Mucosa of descending colon (tissue), 3 donors: Measurements from ENCODE around the gene SIRPB1. TPM values are rescaled to one million over a fixed set of nuclear protein-coding genes. Genes with fewer than 3 reads are reported as not detected.

ENCODE experiments used
- ATAC-seq: fragments of 200-7000 bp; cut with Tn5 transposase; one replicate; pipeline ENCODE4 v1.9.1; 2020; ENCODE audit warnings: mild to moderate bottlenecking, moderate library complexity
- DNase-seq, 3 donors: peaks; one replicate each; pipeline ENCODE4 v3.0.0-alpha.2; 2020
- H3K36me3 ChIP-seq: fragments of 200-600 bp; one replicate; pipeline ENCODE4 v1.8.0; 2021; ENCODE audit warnings: low read depth, mild to moderate bottlenecking
- H3K4me1 ChIP-seq: fragments of 200-600 bp; one replicate; pipeline ENCODE4 v1.8.0; 2021; ENCODE audit warnings: low read depth, mild to moderate bottlenecking
- H3K4me3 ChIP-seq: fragments of 200-600 bp; one replicate; pipeline ENCODE4 v1.8.0; 2021; ENCODE audit warnings: mild to moderate bottlenecking
- H3K9me3 ChIP-seq: fragments of 200-600 bp; one replicate; pipeline ENCODE4 v1.8.0; 2021; ENCODE audit warnings: mild to moderate bottlenecking
- intact Hi-C, 2 donors: fragments of 100-400 bp; cut with DNase I in 1 of 2; cut with micrococcal nuclease in 1 of 2; formaldehyde crosslinking; loops; one replicate each; pipeline versions ENCODE4 v1.11.0 to v1.11.1; 2022; cut with DNase I, micrococcal nuclease
- total RNA-seq, 3 donors: library from RNA; stranded (reverse); fragmentation: NEBNext Ultra II Directional in 2 of 3; extraction: Animal tissue kit (Norgen Biotek cat#: 25700) in 2 of 3; gene quantifications; one replicate each; pipeline versions ENCODE4 v1.2.1 to v1.2.4, GENCODE V29; 2021 to 2023
- TF ChIP-seq, protein P1 (sequence below): fragments of 200-600 bp; IDR thresholded peaks from one replicate; pipeline ENCODE4 v1.8.0; 2022; ENCODE audit warnings: antibody characterized with exemption, mild to moderate bottlenecking
- donor health status: DM: no; HTN: no; CAD: no; lungs with moderate emphysema.
- donor health status: DM: no; HTN: no; CAD: no.
- donor health status: DM: no; HTN: yes; CAD: no.

The SIRPB1 gene
- total RNA-seq, 3 donors from 2014 or later, result 6.0 to 8.3 TPM; not detected in 1

- intact Hi-C loops, result no loop called here
- TF ChIP-seq, protein P1, sequence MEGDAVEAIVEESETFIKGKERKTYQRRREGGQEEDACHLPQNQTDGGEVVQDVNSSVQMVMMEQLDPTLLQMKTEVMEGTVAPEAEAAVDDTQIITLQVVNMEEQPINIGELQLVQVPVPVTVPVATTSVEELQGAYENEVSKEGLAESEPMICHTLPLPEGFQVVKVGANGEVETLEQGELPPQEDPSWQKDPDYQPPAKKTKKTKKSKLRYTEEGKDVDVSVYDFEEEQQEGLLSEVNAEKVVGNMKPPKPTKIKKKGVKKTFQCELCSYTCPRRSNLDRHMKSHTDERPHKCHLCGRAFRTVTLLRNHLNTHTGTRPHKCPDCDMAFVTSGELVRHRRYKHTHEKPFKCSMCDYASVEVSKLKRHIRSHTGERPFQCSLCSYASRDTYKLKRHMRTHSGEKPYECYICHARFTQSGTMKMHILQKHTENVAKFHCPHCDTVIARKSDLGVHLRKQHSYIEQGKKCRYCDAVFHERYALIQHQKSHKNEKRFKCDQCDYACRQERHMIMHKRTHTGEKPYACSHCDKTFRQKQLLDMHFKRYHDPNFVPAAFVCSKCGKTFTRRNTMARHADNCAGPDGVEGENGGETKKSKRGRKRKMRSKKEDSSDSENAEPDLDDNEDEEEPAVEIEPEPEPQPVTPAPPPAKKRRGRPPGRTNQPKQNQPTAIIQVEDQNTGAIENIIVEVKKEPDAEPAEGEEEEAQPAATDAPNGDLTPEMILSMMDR, result no peak
- ATAC-seq, result no peak
Measured at GRCh38 chr20:1630186-1630585, 10.4 kb upstream of the SIRPB1 start.

GRCh38 chr20:1629321-1629720, 9.5 kb upstream of the SIRPB1 start:
- Histone ChIP-seq H3K4me1 (no peaks in the 10 kb centered on the region), H3K4me3 (no peak overlapping the region), H3K9me3 (no peaks in the 10 kb centered on the region), H3K36me3 (no peaks in the 10 kb centered on the region)
- DNase-seq, result no peak
- intact Hi-C loops, result no loop called here
- ATAC-seq, result no peak
- TF ChIP-seq, protein P1, result no peak

More at GRCh38 chr20:1630186-1630585, 10.4 kb upstream of the SIRPB1 start:
- DNase-seq, result no peak
- no peaks in the 10 kb centered on the region for H3K36me3 ChIP-seq
- no peaks in the 10 kb centered on the region for H3K9me3 ChIP-seq
- no peak overlapping the region for H3K4me3 ChIP-seq
- H3K4me1 ChIP-seq, result no peaks in the 10 kb centered on the region

DNA sequence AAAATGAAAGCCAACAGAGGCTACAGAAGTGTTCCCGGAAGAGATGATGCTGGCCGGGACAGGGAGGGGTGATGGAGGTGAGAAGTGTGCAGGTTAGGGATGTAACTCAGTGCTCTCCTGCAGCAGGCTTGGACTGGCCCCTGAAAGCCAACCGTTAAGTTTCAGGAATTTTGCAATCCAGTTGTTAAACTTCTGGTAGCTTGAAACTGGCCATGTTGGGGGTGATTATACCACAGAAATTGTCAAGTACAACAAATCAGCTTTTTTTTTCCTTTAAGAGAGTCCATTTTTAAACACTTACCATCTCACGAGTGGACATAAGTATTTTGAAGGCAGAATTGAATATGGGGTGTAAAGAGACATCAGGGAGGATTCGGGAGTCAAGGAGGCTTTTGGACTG, 8.8 kb upstream of the SIRPB1 start:
- Histone ChIP-seq H3K4me1 (no peaks in the 10 kb centered on the region), H3K36me3 (no peaks in the 10 kb centered on the region), H3K9me3 (no peaks in the 10 kb centered on the region), H3K4me3 (no peak overlapping the region)
- no peak for DNase-seq
- TF ChIP-seq, protein P1, result no peak
- intact Hi-C loops, result no loop called here
- no peak for ATAC-seq

DNA sequence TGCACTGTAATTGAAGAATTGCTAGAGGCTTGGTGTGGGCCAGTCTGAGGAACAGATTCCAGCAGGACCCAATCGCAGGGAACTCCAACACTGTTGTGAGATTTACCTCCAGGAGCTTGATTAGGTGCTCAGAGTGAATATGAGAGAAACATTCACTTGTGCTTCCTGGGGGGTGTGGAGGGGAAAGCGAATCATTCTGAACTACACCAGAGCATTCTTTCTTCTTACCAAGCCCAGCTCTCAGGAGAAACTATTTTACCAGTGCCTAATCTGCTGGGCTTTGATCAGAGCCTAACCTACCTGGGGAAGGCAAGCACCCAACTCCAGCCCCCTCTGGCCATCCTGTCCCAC, 7.4 kb upstream of the SIRPB1 start:
- TF ChIP-seq, protein P1, result no peak
- intact Hi-C loops, result no loop called here
- Histone ChIP-seq H3K4me3 (no peak overlapping the region), H3K9me3 (no peaks in the 10 kb centered on the region), H3K4me1 (no peaks in the 10 kb centered on the region), H3K36me3 (no peaks in the 10 kb centered on the region)
- no peak for DNase-seq
- no peak for ATAC-seq

DNA sequence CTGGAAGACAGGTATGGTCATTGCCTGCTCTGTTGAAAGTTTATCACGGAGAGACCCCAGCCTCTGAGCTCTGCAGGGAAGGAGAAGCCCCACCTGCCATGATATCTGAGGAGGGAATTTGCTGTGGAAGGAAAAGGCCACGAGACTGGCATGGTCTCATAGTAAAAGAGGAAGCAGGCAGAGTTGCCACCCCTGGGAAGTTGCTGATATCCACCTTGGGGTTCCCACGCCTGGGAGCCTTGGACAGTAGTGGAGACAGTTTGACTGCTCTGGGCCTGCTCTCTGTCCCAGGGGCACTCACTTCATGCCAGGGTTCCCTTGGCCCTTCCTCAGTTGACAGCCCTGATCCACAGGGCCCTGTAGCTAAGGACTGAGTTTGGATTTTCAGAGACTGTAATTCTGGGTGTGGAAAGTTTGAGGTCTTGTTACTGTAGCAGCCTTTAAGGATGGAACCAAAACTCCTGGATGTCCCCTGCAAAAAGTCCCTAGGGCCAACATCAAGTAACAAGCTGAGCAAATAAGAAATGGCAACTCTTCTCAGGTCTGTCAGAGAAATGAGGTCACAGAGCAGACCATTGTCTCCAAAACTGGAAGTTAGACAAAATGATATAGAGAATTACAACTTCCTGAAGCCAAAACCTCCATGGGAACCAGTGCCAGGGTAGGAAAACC, 6.9 kb upstream of the SIRPB1 start:
- DNase-seq (no peak), ATAC-seq (no peak)
- Histone ChIP-seq H3K36me3 (no peaks in the 10 kb centered on the region), H3K4me3 (no peak overlapping the region), H3K4me1 (no peaks in the 10 kb centered on the region), H3K9me3 (no peaks in the 10 kb centered on the region)
- TF ChIP-seq, protein P1, result no peak
- intact Hi-C loops, result no loop called here
